IPS DF 19.7 (cell line): ENCODE measurements around the gene MIB2.

Experiments used
- DNase-seq: peaks from one replicate; pipeline ENCODE4 v3.0.0-alpha.2; 2013; ENCODE audit warnings: low read depth, low spot score

MIB2 gene

GRCh38 chr1:1598051-1598719 lies 17.1 kb upstream of the MIB2 start:
- no peak for DNase-seq

- no peak for DNase-seq
Observed at GRCh38 chr1:1598720-1599029, 16.6 kb upstream of the MIB2 start.

GRCh38 chr1:1599030-1599934 lies 16.0 kb upstream of the MIB2 start:
- DNase-seq = no peak

- no peak for DNase-seq
Observed at GRCh38 chr1:1599935-1600860, 15.1 kb upstream of the MIB2 start, which contains the start of gene FNDC10. TSS of gene FNDC10 (minus strand) at chr1:1600135. CDS start at chr1:1600015, 120 bp downstream.

- no peak for DNase-seq
Observed at GRCh38 chr1:1600861-1601563, 14.3 kb upstream of the MIB2 start.

- DNase-seq = no peak
Observed at GRCh38 chr1:1601564-1602303, 13.6 kb upstream of the MIB2 start.

GRCh38 chr1:1602304-1602967 lies 12.9 kb upstream of the MIB2 start:
- no peak for DNase-seq

GRCh38 chr1:1602968-1603506 lies 12.3 kb upstream of the MIB2 start:
- DNase-seq = no peak

GRCh38 chr1:1603671-1604373 lies 11.5 kb upstream of the MIB2 start:
- no peak for DNase-seq

- DNase-seq = no peak
Observed at GRCh38 chr1:1604374-1605033, 10.8 kb upstream of the MIB2 start.

GRCh38 chr1:1605034-1605591 lies 10.2 kb upstream of the MIB2 start:
- no peak for DNase-seq

- no peak for DNase-seq
Observed at GRCh38 chr1:1605724-1606123, 9.6 kb upstream of the MIB2 start.

GRCh38 chr1:1606232-1606631 lies 9.1 kb upstream of the MIB2 start:
- DNase-seq = no peak

- DNase-seq = no peak
Observed at GRCh38 chr1:1609822-1610485, 5.3 kb upstream of the MIB2 start.

- no peak for DNase-seq
Observed at GRCh38 chr1:1610796-1611195, 4.5 kb upstream of the MIB2 start.

- no peak for DNase-seq
Observed at GRCh38 chr1:1612104-1612400, 3.2 kb upstream of the MIB2 start.

GRCh38 chr1:1613509-1614082 lies 1.7 kb upstream of the MIB2 start:
- no peak for DNase-seq
